Panc1 (cell line): ENCODE results near the gene POSTN.

Source experiments
- CTCF ChIP-seq: fragments of 450-650 bp; IDR thresholded peaks from 2 replicates; pipeline ENCODE4 v1.5.1; 2017; ENCODE audit warnings: mild to moderate bottlenecking
- POLR2AphosphoS5 ChIP-seq: IDR thresholded peaks from 2 replicates; pipeline ENCODE4 v1.6.1; 2012; ENCODE audit warnings: mild to moderate bottlenecking, low read depth, low read length, moderate library complexity
- SIN3A ChIP-seq: IDR thresholded peaks from 2 replicates; pipeline ENCODE4 v1.6.1; 2012; ENCODE audit warnings: low read depth, mild to moderate bottlenecking, low read length, moderate library complexity, borderline replicate concordance; ENCODE audit not compliant: insufficient read depth
- TCF7L2 ChIP-seq: IDR thresholded peaks from 2 replicates; pipeline ENCODE4 v1.6.1; 2011; ENCODE audit warnings: mild to moderate bottlenecking, low read depth, low read length, inconsistent platforms

- TF ChIP-seq CTCF = no peak
- no peak for TF ChIP-seq POLR2AphosphoS5
- TF ChIP-seq SIN3A = no peak
- no peak for TF ChIP-seq TCF7L2
Measured at GRCh38 chr13:37534181-37534580, 64.4 kb downstream of the POSTN start.
